MM.1S (cell line): Measurements from ENCODE around the gene DDIT4.
"Not testable (repeated sequence)": the region's sequence is repeated elsewhere in the genome, so short reads cannot be mapped to it uniquely, and the experiment has no call there.

ENCODE experiments used
- DNase-seq: peaks from one replicate; pipeline ENCODE4 v3.0.0-alpha.2; 2015
- H2AFZ ChIP-seq: fragments of 300-600 bp; sonication (generic); 2 replicates; pipeline ENCODE4 v1.6.0; 2016; ENCODE audit warnings: antibody characterized with exemption, low read length
- H3F3A ChIP-seq: fragments of 300-600 bp; sonication (generic); 2 replicates; pipeline ENCODE4 v1.6.1; 2016; ENCODE audit warnings: mild to moderate bottlenecking, antibody characterized with exemption, low read length, moderate library complexity, mixed read lengths; ENCODE audit not compliant: insufficient read depth
- H3K27ac ChIP-seq: fragments of 300-600 bp; sonication (generic); 2 replicates; pipeline ENCODE4 v1.5.1; 2016; ENCODE audit warnings: mild to moderate bottlenecking, low read length
- H3K27me3 ChIP-seq: fragments of 300-600 bp; sonication (generic); replicated peaks from 2 replicates; pipeline ENCODE4 v1.6.0; 2016; ENCODE audit warnings: low read length; ENCODE audit not compliant: insufficient read depth
- H3K36me3 ChIP-seq: fragments of 300-600 bp; sonication (generic); replicated peaks from 2 replicates; pipeline ENCODE4 v1.6.1; 2016; ENCODE audit warnings: mild to moderate bottlenecking, low read length, mixed read lengths; ENCODE audit not compliant: insufficient read depth
- H3K4me1 ChIP-seq: fragments of 300-600 bp; sonication (generic); 2 replicates; pipeline ENCODE4 v1.6.1; 2016; ENCODE audit warnings: low read length, mixed read lengths
- H3K4me2 ChIP-seq: fragments of 300-600 bp; sonication (generic); 2 replicates; pipeline ENCODE4 v1.6.0; 2016; ENCODE audit warnings: low read depth, low read length
- H3K4me3 ChIP-seq: fragments of 300-600 bp; sonication (generic); 2 replicates; pipeline ENCODE4 v1.5.1; 2016; ENCODE audit warnings: low read length, mixed read lengths
- H3K79me2 ChIP-seq: fragments of 300-600 bp; sonication (generic); 2 replicates; pipeline ENCODE4 v1.6.1; 2016; ENCODE audit warnings: mixed run types, low read length, mixed read lengths
- H3K9ac ChIP-seq: fragments of 300-600 bp; sonication (generic); 2 replicates; pipeline ENCODE4 v1.6.1; 2016; ENCODE audit warnings: low read length, mixed read lengths
- H3K9me2 ChIP-seq: fragments of 300-600 bp; sonication (generic); replicated peaks from 2 replicates; pipeline ENCODE4 v1.6.1; 2016; ENCODE audit warnings: mild to moderate bottlenecking, low read length, mixed read lengths; ENCODE audit not compliant: insufficient read depth
- H3K9me3 ChIP-seq: fragments of 300-600 bp; sonication (generic); replicated peaks from 2 replicates; pipeline ENCODE4 v1.6.1; 2016; ENCODE audit warnings: mild to moderate bottlenecking, low read length, mixed read lengths; ENCODE audit not compliant: insufficient read depth
- H4K20me1 ChIP-seq: fragments of 300-600 bp; sonication (generic); 2 replicates; pipeline ENCODE4 v1.6.1; 2016; ENCODE audit warnings: mild to moderate bottlenecking, low read length, moderate library complexity, mixed read lengths; ENCODE audit not compliant: insufficient read depth
- EZH2 ChIP-seq: fragments of 300-600 bp; sonication (generic); optimal IDR thresholded peaks from 2 replicates; pipeline ENCODE3; 2017; ENCODE audit warnings: low read depth, mild to moderate bottlenecking, antibody characterized with exemption, low read length, mixed read lengths
- EZH2phosphoT487 ChIP-seq: fragments of 300-600 bp; sonication (generic); IDR thresholded peaks from 2 replicates; pipeline ENCODE4 v1.6.1; 2018; ENCODE audit warnings: antibody characterized with exemption, low read length
- TF ChIP-seq, protein P1 (sequence below): fragments of 300-600 bp; sonication (generic); IDR thresholded peaks from 2 replicates; pipeline ENCODE4 v1.5.1; 2016; ENCODE audit warnings: antibody characterized with exemption, low read length, mixed read lengths

Gene DDIT4

DNA sequence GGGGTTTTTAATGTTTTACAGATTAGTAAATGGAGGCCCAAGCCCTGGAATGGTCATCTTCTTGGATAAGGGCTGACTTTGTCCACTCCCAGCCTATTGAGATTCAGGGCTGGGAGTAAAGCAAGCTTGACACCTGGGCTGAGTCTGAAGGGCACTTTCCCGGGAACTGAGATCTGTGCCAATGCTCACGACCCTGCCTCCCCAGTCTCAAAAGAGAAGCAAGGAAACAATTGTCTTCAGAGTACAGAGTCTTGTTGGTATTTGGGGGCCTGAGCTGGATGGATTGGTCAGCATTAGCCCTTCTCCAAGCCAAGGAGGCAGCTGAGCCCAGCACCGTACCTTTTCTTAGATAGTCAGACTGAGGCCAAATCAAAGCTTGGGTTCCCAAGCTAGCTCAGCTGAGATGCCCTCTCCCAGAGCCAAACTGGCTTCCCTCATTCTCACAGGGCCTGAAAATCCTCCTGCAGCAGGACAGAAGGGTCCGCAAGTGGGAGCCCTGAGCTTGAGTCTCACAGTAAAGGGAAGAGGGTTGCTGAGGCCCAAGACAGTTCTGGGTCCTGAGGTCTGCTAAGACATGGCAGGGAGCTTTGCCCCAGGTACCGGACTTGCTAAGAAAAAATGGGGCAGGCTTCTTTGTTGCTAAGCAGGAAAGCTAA lies 3.7 kb downstream of the DDIT4 start:
- Histone ChIP-seq H3K9me3 (no peaks in the 10 kb centered on the region), H4K20me1 (no peaks in the 10 kb centered on the region), H3K79me2 (peaks cover 14% of the 10 kb centered on the region), H3K4me3 (no peak overlapping the region), H2AFZ (no peak overlapping the region), H3K9me2 (no peaks in the 10 kb centered on the region), H3K4me2 (no peak overlapping the region), H3K9ac (no peak overlapping the region), H3K4me1 (peaks cover 13% of the 10 kb centered on the region), H3K27ac (no peak overlapping the region), H3F3A (peaks cover 19% of the 10 kb centered on the region), H3K27me3 (no peaks in the 10 kb centered on the region), H3K36me3 (no peaks in the 10 kb centered on the region)
- no peak for TF ChIP-seq EZH2
- TF ChIP-seq, protein P1, sequence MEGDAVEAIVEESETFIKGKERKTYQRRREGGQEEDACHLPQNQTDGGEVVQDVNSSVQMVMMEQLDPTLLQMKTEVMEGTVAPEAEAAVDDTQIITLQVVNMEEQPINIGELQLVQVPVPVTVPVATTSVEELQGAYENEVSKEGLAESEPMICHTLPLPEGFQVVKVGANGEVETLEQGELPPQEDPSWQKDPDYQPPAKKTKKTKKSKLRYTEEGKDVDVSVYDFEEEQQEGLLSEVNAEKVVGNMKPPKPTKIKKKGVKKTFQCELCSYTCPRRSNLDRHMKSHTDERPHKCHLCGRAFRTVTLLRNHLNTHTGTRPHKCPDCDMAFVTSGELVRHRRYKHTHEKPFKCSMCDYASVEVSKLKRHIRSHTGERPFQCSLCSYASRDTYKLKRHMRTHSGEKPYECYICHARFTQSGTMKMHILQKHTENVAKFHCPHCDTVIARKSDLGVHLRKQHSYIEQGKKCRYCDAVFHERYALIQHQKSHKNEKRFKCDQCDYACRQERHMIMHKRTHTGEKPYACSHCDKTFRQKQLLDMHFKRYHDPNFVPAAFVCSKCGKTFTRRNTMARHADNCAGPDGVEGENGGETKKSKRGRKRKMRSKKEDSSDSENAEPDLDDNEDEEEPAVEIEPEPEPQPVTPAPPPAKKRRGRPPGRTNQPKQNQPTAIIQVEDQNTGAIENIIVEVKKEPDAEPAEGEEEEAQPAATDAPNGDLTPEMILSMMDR = no peak
- TF ChIP-seq EZH2phosphoT487 = no peak
- DNase-seq = no peak

DNA sequence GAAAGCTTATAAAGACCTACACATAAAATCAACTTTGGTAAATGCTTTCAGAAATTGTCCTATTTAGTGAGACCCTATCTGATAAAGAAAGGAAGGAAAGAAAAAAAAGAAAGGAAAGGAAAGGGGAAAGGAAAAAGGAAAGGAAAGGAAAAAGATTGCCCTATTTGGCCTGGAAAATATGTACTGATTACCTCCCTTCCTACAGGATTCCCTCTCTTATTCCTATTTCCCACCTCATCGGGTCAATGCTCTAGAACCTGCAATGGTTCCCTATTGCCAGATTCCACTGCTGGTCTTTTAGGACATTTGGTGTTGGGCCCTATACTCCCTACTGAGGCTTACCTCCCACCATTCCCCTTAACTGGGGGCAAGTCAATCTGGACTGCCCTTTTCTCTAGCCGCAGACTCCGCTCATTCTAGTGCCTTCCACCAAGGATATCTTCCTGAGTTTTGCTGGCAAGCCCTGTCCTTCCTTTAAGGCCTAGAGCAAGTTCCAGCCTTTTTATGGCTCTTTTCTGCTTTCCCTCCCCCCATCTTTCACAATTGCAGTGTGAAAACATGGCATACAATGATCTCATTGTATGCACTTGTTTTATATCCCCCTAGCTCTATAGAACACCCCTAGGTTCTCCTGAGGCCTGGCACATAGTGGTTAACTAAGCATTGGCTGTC lies 4.4 kb downstream of the DDIT4 start:
- Histone ChIP-seq H2AFZ (no peak overlapping the region), H3K4me1 (peaks cover 10% of the 10 kb centered on the region), H3K27me3 (no peaks in the 10 kb centered on the region), H4K20me1 (no peaks in the 10 kb centered on the region), H3K9me3 (no peaks in the 10 kb centered on the region), H3K36me3 (no peaks in the 10 kb centered on the region), H3K27ac (no peak overlapping the region), H3K9me2 (no peaks in the 10 kb centered on the region), H3K4me3 (no peak overlapping the region), H3K79me2 (peaks cover 14% of the 10 kb centered on the region), H3F3A (peaks cover 19% of the 10 kb centered on the region; the same call in 1 of the 2 replicates), H3K4me2 (no peak overlapping the region), H3K9ac (no peak overlapping the region)
- TF ChIP-seq EZH2 (no peak), EZH2phosphoT487 (no peak)
- TF ChIP-seq, protein P1 = no peak
- DNase-seq = no peak

DNA sequence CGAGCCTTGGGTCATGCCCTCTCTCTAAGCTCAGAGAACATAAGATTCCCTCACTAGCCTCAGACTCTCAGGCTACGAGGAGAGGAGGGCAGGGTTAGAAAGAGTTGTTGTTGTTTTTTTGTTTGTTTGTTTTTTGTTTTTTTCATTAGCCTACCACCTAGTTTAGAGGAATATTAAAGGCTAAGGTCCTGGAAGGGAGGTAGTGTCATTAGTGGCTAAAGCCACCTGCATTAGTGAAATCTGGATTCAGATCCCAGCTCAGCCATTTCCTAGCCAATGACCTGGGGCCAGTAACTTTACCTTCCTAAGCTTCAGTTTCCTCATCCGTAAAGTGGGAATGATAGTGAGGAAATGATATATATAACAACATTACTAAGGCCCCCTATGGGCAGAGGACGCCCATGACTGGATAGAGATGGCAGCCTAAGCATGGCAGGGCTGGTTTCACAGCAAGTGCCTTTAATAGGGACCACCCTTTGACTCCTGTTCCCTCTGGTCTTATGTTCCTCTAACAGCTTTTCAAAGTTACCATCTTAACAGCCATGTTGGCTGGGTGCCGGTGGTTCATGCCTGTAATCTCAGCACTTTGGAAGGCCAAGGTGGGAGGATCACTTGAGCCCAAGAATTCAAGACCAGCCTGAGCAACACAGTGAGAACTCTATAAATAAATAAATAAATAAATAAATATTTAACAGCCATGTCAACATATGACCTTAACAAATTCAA lies 5.1 kb downstream of the DDIT4 start:
- no peaks in the 10 kb centered on the region for H4K20me1 ChIP-seq
- H3K9me2 ChIP-seq = no peaks in the 10 kb centered on the region
- no peak overlapping the region for H3K4me3 ChIP-seq
- no peak overlapping the region for H3K4me2 ChIP-seq
- H3K4me1 ChIP-seq = peaks cover 10% of the 10 kb centered on the region
- no peaks in the 10 kb centered on the region for H3K27me3 ChIP-seq
- H3K36me3 ChIP-seq = no peaks in the 10 kb centered on the region
- no peak overlapping the region for H2AFZ ChIP-seq
- peaks cover 14% of the 10 kb centered on the region for H3K79me2 ChIP-seq
- H3F3A ChIP-seq = peaks cover 19% of the 10 kb centered on the region; the same call in 1 of the 2 replicates
- H3K27ac ChIP-seq = no peak overlapping the region
- no peak for TF ChIP-seq EZH2phosphoT487
- TF ChIP-seq, protein P1 = 0 out of 2 replicates have a peak, but pooled peaks have one; percentile 8
- no peaks in the 10 kb centered on the region for H3K9me3 ChIP-seq
- H3K9ac ChIP-seq = no peak overlapping the region
- no peak for DNase-seq

DNA sequence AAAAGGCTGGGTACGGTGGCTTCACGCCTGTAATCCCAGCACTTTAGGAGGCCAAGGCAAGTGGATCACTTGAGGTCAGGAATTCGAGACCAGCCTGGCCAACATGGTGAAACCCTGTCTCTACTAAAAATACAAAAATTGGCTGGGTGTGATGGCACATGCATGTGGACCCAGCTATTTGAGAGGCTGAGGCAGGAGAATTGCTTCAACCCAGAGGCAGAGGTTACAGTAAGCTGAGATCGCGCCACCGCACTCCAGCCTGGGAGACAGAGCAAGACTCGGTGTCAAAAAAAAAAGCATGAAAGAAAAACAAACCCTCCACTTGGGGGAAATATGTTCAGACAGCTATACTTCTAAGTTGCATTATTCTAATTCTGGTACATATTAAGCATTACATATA lies 5.9 kb downstream of the DDIT4 start:
- H3F3A ChIP-seq = peaks cover 19% of the 10 kb centered on the region; the same call in 1 of the 2 replicates
- H3K9ac ChIP-seq, H3K4me1 ChIP-seq, DNase-seq, H3K4me3 ChIP-seq, H3K27ac ChIP-seq, H3K36me3 ChIP-seq, H3K27me3 ChIP-seq, H3K9me2 ChIP-seq, H3K9me3 ChIP-seq, H3K79me2 ChIP-seq, H3K4me2 ChIP-seq, H2AFZ ChIP-seq, H4K20me1 ChIP-seq: not testable (repeated sequence)
